Retinal pigment epithelial cell (primary cell): Measurements from ENCODE around the gene VAMP4.

ENCODE experiments used
- DNase-seq: peaks from one replicate; pipeline ENCODE4 v3.0.0-alpha.2; 2010; ENCODE audit warnings: low read depth
- H3K4me3 ChIP-seq: 2 replicates; pipeline ENCODE4 v1.5.1; 2011; ENCODE audit warnings: mild to moderate bottlenecking, low read length, control low read depth, moderate library complexity
- TF ChIP-seq, protein P1 (sequence below): conservative IDR thresholded peaks from 2 replicates; pipeline ENCODE4 v1.5.1; 2011; ENCODE audit warnings: low read depth, low read length, control low read depth, inconsistent platforms

Gene VAMP4

DNA sequence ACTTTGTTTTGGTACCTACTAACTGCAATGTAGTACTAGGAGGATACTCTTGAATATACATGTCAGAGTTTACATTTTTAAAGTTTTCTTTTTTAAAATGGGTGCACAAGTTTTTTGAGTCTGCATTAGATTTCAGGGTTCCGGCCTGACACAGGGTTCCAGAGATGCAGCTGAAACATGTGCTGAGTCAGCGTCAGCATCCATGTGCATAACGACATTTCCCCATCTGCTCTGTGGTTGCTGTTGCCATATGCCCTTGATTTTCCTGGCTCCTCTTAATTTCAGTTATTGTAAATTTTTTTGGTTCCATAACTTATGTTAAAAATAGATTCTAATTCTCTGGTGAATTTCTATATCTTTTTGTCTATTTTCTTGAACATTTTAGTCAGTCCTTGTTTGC lies 27.3 kb upstream of the VAMP4 start:
- DNase-seq, result no peak
- TF ChIP-seq, protein P1, sequence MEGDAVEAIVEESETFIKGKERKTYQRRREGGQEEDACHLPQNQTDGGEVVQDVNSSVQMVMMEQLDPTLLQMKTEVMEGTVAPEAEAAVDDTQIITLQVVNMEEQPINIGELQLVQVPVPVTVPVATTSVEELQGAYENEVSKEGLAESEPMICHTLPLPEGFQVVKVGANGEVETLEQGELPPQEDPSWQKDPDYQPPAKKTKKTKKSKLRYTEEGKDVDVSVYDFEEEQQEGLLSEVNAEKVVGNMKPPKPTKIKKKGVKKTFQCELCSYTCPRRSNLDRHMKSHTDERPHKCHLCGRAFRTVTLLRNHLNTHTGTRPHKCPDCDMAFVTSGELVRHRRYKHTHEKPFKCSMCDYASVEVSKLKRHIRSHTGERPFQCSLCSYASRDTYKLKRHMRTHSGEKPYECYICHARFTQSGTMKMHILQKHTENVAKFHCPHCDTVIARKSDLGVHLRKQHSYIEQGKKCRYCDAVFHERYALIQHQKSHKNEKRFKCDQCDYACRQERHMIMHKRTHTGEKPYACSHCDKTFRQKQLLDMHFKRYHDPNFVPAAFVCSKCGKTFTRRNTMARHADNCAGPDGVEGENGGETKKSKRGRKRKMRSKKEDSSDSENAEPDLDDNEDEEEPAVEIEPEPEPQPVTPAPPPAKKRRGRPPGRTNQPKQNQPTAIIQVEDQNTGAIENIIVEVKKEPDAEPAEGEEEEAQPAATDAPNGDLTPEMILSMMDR, result no peak

DNA sequence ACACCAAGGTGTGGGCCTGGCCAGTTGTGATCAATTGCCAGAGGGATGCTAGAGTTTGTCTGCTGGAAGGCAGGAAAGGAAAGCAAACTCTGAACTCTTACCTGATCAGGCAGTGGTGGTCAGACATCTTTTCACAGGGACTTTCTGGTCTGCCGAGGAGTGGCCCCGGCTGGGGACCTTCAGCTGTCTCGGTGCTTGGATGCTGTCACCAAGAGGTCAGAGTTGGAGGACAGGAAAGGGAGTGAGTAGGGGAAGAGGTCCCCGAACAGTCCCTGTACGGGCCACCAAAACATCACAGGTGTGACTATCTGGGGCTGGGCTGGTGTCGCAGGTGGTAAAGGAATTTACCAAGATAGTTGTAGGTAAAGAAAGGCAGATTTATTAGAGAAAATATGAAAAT lies 21.9 kb upstream of the VAMP4 start:
- TF ChIP-seq, protein P1, result no peak
- DNase-seq, result no peak
- no peak overlapping the region for H3K4me3 ChIP-seq

More for the DNA sequence above, 27.3 kb upstream of the VAMP4 start:
- no peak overlapping the region for H3K4me3 ChIP-seq

- no peak for DNase-seq
- TF ChIP-seq, protein P1, result no peak
- no peak overlapping the region for H3K4me3 ChIP-seq
Measured at GRCh38 chr1:171762143-171762563, 20.3 kb upstream of the VAMP4 start.

GRCh38 chr1:171758011-171758410 lies 16.1 kb upstream of the VAMP4 start:
- TF ChIP-seq, protein P1, result no peak
- no peak overlapping the region for H3K4me3 ChIP-seq
- no peak for DNase-seq

- TF ChIP-seq, protein P1, result no peak
Measured at GRCh38 chr1:171756856-171757255, 15.0 kb upstream of the VAMP4 start.

DNA sequence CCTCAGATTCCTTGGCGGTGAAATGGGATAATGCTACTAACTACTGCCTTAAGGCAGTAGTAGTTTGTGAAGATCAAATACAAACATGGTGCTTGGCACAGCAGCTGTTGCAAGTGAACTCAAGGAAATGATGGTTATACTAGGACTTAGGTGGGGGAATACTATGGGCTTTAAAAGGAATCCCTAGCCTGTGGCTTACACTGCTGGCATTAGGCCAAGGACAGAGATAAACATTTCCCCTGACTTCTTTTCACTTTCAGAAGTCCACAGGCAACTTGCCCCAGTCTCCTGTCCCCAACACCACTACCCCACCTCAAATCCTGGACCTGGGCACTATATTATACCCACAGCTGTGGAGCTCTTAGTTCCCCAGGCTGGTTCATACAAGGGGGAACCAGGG lies 13.1 kb upstream of the VAMP4 start:
- no peak for DNase-seq
- no peak overlapping the region for H3K4me3 ChIP-seq
- TF ChIP-seq, protein P1, result no peak

More at GRCh38 chr1:171756856-171757255, 15.0 kb upstream of the VAMP4 start:
- DNase-seq, result no peak
- H3K4me3 ChIP-seq, result no peak overlapping the region

DNA sequence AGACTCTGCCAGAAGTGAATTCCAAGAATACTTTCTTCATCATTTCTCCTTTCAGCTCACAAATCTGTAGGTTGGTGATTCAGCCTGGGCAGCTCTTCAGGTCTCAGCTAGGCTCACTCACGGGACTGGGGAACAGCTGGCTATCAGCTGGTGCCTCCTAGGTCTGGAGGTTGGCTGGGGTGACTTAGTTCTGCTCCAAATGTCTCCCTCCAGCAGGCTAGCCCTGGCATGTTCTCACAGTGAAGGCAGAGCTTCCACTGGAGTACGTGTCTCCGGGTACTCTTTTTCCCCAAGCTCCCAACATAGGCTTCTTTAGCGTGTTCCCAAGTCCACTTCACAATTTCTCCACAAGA lies 12.5 kb upstream of the VAMP4 start:
- TF ChIP-seq, protein P1, result no peak
- no peak for DNase-seq
- H3K4me3 ChIP-seq, result no peak overlapping the region
